ENCODE results near the gene RRAGC.

RRAGC gene

DNA sequence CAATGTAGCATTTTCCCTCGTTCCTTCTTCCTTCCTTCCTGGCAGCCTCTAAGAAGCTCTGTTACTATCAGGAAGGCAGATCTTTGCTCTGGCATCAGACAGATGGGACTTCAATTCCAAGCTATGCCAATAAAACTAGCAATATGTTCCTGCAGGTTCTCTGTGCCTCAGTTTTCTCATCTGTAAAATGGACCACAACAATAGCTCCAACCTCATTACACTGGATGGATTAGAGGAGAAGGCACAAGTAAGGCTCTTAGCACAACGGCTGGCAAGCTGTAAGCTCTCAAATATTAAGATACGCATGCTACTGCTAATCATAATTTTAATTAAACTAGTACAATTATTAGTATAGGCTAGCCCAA lies 27.2 kb downstream of the RRAGC start:
- no CpG with 5 or more reads among the region's 3 CpGs for WGBS (ENCODE audit: insufficient coverage, insufficient read length)
- no peak for DNase-seq (ENCODE audit: low read depth, low spot score)
- Histone ChIP-seq H3K4me1 (ENCODE audit: control insufficient read depth, insufficient read depth, low read length) (no peaks in the 10 kb centered on the region), H3K27me3 (ENCODE audit: control insufficient read depth, insufficient read depth, low read length) (no peaks in the 10 kb centered on the region), H3K9me3 (ENCODE audit: control insufficient read depth, insufficient read depth, low read length) (no peaks in the 10 kb centered on the region), H3K36me3 (ENCODE audit: control insufficient read depth, insufficient read depth, low read length) (no peaks in the 10 kb centered on the region), H3K27ac (ENCODE audit: low read length) (no peak overlapping the region), H3K4me3 (ENCODE audit: low read length) (no peak overlapping the region)

DNA sequence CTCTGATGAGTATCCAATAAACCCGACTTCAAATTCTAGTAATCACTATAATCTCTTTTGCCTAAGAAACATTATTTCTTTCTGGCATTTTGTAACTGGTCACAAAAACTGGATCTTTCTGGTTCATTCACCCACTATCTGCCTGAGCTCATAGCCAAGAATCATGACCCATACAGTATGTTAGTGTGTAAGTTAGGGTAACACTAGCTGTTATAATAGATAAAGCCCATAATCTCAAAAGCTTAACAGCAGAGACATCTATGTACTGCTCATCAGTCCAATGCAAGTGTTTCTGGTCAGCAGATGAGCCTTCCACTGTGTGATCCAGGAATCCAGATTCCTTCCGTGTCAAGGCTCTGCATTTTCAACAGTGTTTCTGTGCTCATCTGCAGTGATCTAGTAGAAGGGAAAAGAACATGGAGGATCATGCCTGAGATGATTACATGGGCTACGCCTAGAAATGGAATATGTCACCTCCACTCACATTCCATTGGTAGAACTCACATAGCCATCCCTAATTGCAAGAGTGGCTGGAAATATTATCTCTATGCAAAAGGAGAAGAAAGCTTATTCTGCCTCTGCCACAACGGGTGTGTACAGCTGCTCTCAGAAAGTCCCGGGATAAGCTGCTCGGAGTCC lies 27.7 kb downstream of the RRAGC start:
- no peak for DNase-seq (ENCODE audit: low read depth, low spot score)
- Histone ChIP-seq H3K27ac (ENCODE audit: low read length) (no peak overlapping the region), H3K4me3 (ENCODE audit: low read length) (no peak overlapping the region), H3K9me3 (ENCODE audit: control insufficient read depth, insufficient read depth, low read length) (no peaks in the 10 kb centered on the region), H3K36me3 (ENCODE audit: control insufficient read depth, insufficient read depth, low read length) (no peaks in the 10 kb centered on the region), H3K27me3 (ENCODE audit: control insufficient read depth, insufficient read depth, low read length) (no peaks in the 10 kb centered on the region), H3K4me1 (ENCODE audit: control insufficient read depth, insufficient read depth, low read length) (no peaks in the 10 kb centered on the region)
- no CpG with 5 or more reads among the region's 6 CpGs for WGBS (ENCODE audit: insufficient coverage, insufficient read length)

DNA sequence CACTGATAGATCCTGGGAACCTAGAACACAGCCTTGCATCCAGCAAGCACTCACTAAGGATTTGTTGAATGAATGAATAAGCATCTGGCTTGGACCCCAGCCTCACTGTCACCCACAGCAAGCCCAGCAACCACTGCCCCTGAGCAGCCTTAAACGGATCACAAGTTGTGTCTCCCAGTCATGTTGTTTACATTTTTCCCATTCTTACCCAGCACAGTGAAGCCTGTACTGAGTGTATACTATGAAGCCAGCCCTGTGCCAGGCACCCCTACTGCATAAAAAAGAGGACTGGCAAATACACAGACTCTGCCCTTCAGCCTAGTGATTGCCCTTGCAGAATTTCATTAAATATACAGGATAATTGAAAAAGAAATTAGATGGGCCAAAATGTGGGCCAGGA lies 30.2 kb downstream of the RRAGC start:
- H3K27ac ChIP-seq (ENCODE audit: low read length) = no peak overlapping the region
- H3K9me3 ChIP-seq (ENCODE audit: control insufficient read depth, insufficient read depth, low read length) = no peaks in the 10 kb centered on the region
- no peak overlapping the region for H3K4me3 ChIP-seq (ENCODE audit: low read length)
- WGBS (ENCODE audit: insufficient coverage, insufficient read length) = no CpG with 5 or more reads among the region's 1 CpG
- no peaks in the 10 kb centered on the region for H3K4me1 ChIP-seq (ENCODE audit: control insufficient read depth, insufficient read depth, low read length)
- H3K27me3 ChIP-seq (ENCODE audit: control insufficient read depth, insufficient read depth, low read length) = no peaks in the 10 kb centered on the region
- no peaks in the 10 kb centered on the region for H3K36me3 ChIP-seq (ENCODE audit: control insufficient read depth, insufficient read depth, low read length)
- no peak for DNase-seq (ENCODE audit: low read depth, low spot score)

DNA sequence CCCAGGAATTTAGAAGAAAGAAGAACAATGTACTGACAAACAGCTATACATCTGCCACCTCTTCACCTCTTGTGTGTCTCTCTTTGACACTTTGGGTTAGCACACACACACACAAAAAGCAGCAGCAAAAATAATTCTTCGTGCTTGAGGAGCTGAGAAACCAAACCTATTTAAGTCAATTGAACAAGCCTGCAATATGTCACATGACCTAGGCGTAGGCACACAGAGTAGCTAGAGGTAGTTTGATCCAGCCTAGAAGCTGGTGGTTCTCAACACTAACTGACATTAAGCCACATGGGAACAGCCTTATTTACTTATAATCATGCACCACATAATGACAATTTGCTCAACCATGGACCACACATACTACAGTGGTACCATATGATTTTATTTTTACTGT lies 32.3 kb downstream of the RRAGC start:
- no peak for DNase-seq (ENCODE audit: low read depth, low spot score)
- H3K36me3 ChIP-seq (ENCODE audit: control insufficient read depth, insufficient read depth, low read length) = no peaks in the 10 kb centered on the region
- no peaks in the 10 kb centered on the region for H3K9me3 ChIP-seq (ENCODE audit: control insufficient read depth, insufficient read depth, low read length)
- H3K27me3 ChIP-seq (ENCODE audit: control insufficient read depth, insufficient read depth, low read length) = no peaks in the 10 kb centered on the region
- no CpG with 5 or more reads among the region's 2 CpGs for WGBS (ENCODE audit: insufficient coverage, insufficient read length)
- H3K4me1 ChIP-seq (ENCODE audit: control insufficient read depth, insufficient read depth, low read length) = no peaks in the 10 kb centered on the region
- no peak overlapping the region for H3K27ac ChIP-seq (ENCODE audit: low read length)
- no peak overlapping the region for H3K4me3 ChIP-seq (ENCODE audit: low read length)

DNA sequence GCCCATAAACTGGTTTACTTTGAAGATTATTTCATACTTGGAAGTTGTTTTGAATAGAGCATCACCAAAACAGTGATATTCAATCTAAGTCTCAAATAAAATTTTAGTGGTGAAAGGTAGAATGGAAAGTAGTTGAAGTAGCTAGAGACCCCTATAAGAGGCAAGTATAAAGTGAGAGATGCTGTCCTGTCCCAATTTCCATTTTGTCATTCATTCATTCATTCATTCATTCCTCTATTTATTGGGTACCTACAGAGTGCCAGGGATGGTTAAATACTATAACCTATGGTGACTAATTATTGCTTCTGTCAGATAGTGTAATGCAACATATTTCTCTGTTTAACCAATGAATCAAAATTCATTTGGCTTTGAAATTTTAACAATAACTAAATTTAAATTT lies 32.7 kb downstream of the RRAGC start:
- no peaks in the 10 kb centered on the region for H3K27me3 ChIP-seq (ENCODE audit: control insufficient read depth, insufficient read depth, low read length)
- no peaks in the 10 kb centered on the region for H3K4me1 ChIP-seq (ENCODE audit: control insufficient read depth, insufficient read depth, low read length)

DNA sequence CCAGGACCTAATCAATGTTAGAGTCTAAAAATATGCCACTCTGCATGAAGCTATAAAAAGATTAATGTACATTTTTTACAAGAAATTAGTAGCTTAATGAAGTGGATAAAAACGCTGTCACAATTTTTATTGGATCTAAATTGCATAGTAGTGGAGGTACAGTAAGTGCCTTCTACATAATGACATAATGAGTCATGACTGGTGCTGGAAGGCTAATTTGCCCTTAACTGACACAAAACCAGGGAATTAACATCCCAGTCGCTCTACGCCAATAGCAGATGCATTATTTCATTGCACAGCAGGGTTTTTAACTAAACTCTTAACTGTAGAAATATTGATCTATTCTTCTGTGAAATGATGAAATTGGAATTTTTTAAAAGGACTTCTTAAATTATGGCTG lies 33.3 kb downstream of the RRAGC start:
- DNase-seq (ENCODE audit: low read depth, low spot score) = no peak
- Histone ChIP-seq H3K27me3 (ENCODE audit: control insufficient read depth, insufficient read depth, low read length) (no peaks in the 10 kb centered on the region), H3K27ac (ENCODE audit: low read length) (no peak overlapping the region), H3K4me3 (ENCODE audit: low read length) (no peak overlapping the region), H3K4me1 (ENCODE audit: control insufficient read depth, insufficient read depth, low read length) (no peaks in the 10 kb centered on the region), H3K9me3 (ENCODE audit: control insufficient read depth, insufficient read depth, low read length) (no peaks in the 10 kb centered on the region), H3K36me3 (ENCODE audit: control insufficient read depth, insufficient read depth, low read length) (no peaks in the 10 kb centered on the region)
- no CpG with 5 or more reads among the region's 3 CpGs for WGBS (ENCODE audit: insufficient coverage, insufficient read length)

More for the DNA sequence above, 32.7 kb downstream of the RRAGC start:
- H3K27ac ChIP-seq (ENCODE audit: low read length) = no peak overlapping the region
- no peaks in the 10 kb centered on the region for H3K36me3 ChIP-seq (ENCODE audit: control insufficient read depth, insufficient read depth, low read length)
- DNase-seq (ENCODE audit: low read depth, low spot score) = no peak
- H3K9me3 ChIP-seq (ENCODE audit: control insufficient read depth, insufficient read depth, low read length) = no peaks in the 10 kb centered on the region
- no peak overlapping the region for H3K4me3 ChIP-seq (ENCODE audit: low read length)

DNA sequence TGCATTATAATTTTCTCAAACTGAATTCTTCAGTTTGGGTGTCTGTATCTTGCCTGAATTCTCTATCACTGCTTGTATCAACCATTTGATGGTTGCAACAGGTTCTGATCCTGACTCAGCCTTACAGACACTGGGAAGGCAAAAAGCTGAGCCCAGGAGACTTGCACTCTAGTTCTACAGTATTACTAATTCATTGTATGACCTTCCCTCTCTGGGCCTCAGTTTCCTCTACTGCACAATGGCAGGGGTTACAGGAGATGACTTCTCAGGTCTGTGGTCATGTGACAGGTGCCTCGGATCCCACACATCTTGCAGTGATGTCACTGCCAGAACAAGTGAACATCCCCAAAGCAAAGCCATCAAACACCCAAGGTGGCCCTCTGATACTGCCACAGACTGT lies 38.7 kb downstream of the RRAGC start:
- no peak for DNase-seq (ENCODE audit: low read depth, low spot score)
- Histone ChIP-seq H3K4me3 (ENCODE audit: low read length) (no peak overlapping the region), H3K27me3 (ENCODE audit: control insufficient read depth, insufficient read depth, low read length) (no peaks in the 10 kb centered on the region; the same call in 1 of the 2 replicates), H3K9me3 (ENCODE audit: control insufficient read depth, insufficient read depth, low read length) (no peaks in the 10 kb centered on the region), H3K4me1 (ENCODE audit: control insufficient read depth, insufficient read depth, low read length) (no peaks in the 10 kb centered on the region; the same call in 1 of the 2 replicates), H3K27ac (ENCODE audit: low read length) (no peak overlapping the region), H3K36me3 (ENCODE audit: control insufficient read depth, insufficient read depth, low read length) (no peaks in the 10 kb centered on the region)
- WGBS (ENCODE audit: insufficient coverage, insufficient read length) = no CpG with 5 or more reads among the region's 1 CpG

DNA sequence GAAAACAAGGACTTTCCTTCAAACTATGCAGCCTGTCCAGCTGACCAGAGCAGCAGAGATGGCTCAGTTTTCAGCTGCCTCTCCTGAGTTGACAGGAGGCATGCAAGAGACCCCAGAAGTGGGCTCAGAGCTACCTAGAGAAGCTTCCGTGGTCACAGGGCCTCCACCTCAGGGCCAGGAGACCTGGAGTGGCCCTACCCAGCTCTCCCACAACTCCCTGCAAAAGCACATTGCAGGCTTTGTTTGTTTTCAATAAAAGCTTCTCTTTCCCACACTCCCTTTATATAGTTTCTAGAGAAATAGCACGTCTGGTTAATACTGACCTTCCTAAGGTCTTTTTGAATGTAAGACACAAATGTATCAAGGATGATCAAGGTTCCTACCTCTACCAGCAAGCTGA lies 40.1 kb downstream of the RRAGC start:
- no CpG with 5 or more reads among the region's 2 CpGs for WGBS (ENCODE audit: insufficient coverage, insufficient read length)
- Histone ChIP-seq H3K9me3 (ENCODE audit: control insufficient read depth, insufficient read depth, low read length) (no peaks in the 10 kb centered on the region), H3K4me1 (ENCODE audit: control insufficient read depth, insufficient read depth, low read length) (no peaks in the 10 kb centered on the region; the same call in 1 of the 2 replicates), H3K27ac (ENCODE audit: low read length) (no peak overlapping the region), H3K36me3 (ENCODE audit: control insufficient read depth, insufficient read depth, low read length) (no peaks in the 10 kb centered on the region), H3K4me3 (ENCODE audit: low read length) (no peak overlapping the region), H3K27me3 (ENCODE audit: control insufficient read depth, insufficient read depth, low read length) (no peaks in the 10 kb centered on the region; the same call in 1 of the 2 replicates)
- DNase-seq (ENCODE audit: low read depth, low spot score) = no peak

DNA sequence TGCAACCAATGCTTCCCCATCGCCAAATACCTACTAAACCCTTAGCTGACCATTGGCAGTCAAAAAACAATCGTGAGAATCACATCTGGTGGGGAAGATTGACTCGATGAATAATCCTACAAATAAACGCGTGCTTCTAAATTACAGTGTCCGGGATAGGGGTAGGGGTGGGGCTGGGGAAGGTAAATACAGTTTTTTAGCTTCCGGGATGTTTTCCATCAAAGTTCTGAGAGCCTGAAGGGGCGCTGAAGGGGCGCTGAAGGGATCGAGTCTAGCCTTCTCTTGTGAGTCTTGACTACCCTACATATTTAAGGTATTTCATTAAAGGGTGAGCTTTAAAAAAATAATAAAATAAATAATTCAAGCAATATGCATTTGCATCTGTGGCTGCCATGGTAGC lies 40.5 kb downstream of the RRAGC start:
- WGBS (ENCODE audit: insufficient coverage, insufficient read length) = no CpG with 5 or more reads among the region's 10 CpGs
- H3K36me3 ChIP-seq (ENCODE audit: control insufficient read depth, insufficient read depth, low read length) = no peaks in the 10 kb centered on the region
- H3K27ac ChIP-seq (ENCODE audit: low read length) = no peak overlapping the region
- H3K27me3 ChIP-seq (ENCODE audit: control insufficient read depth, insufficient read depth, low read length) = no peaks in the 10 kb centered on the region; the same call in 1 of the 2 replicates
- H3K9me3 ChIP-seq (ENCODE audit: control insufficient read depth, insufficient read depth, low read length) = no peaks in the 10 kb centered on the region
- H3K4me3 ChIP-seq (ENCODE audit: low read length) = peak overlapping the region; percentile 78; the same call in 1 of the 2 replicates
- no peak for DNase-seq (ENCODE audit: low read depth, low spot score)
- no peaks in the 10 kb centered on the region; the same call in 1 of the 2 replicates for H3K4me1 ChIP-seq (ENCODE audit: control insufficient read depth, insufficient read depth, low read length)

DNA sequence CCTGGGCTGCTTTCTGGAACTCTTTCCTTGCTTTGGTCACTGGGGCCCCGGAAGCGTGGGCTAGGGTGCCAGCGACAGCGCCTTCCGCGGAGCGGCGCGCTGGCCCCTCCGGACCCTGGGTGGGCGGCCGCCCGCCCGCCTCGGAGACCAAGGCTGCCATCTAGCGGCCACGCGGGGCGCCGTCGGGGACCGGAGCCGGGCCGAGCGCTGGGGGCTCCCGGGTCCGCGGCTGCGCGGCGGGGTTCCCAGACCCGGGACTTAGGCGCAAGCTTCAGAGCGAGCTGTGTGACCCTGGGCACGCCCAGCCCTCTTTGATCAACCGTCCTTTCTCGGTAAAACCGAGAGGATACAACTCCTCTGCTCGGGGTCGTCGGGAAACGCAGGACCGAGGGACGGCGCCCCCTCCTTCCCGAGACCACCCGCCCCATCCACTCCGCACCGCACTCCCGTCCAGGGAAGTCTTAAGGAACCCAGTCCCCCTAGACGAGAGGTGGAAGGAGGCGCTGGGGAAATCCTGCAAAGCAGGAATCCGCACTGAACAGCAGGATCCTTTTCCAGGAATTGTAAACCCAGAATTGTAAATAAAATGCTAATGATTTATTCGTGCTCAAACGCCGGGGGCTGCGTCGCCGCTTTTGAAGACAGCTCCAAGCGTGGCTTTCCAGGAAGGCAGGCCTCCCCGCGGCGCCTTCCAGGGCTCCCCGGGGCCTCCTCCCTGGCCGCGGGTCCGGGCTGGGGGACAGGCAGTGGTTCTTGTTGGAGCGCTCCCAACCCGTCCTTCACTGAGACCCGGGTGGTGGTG lies 41.2 kb downstream of the RRAGC start:
- DNase-seq (ENCODE audit: low read depth, low spot score) = no peak
- no peaks in the 10 kb centered on the region for H3K9me3 ChIP-seq (ENCODE audit: control insufficient read depth, insufficient read depth, low read length)
- WGBS (ENCODE audit: insufficient coverage, insufficient read length) = no CpG with 5 or more reads among the region's 70 CpGs
- no peaks in the 10 kb centered on the region; the same call in 1 of the 2 replicates for H3K27me3 ChIP-seq (ENCODE audit: control insufficient read depth, insufficient read depth, low read length)
- no peaks in the 10 kb centered on the region; the same call in 1 of the 2 replicates for H3K4me1 ChIP-seq (ENCODE audit: control insufficient read depth, insufficient read depth, low read length)
- H3K4me3 ChIP-seq (ENCODE audit: low read length) = peak overlapping the region; percentile 78; the same call in 1 of the 2 replicates
- no peaks in the 10 kb centered on the region for H3K36me3 ChIP-seq (ENCODE audit: control insufficient read depth, insufficient read depth, low read length)
- no peak overlapping the region for H3K27ac ChIP-seq (ENCODE audit: low read length)
